ENCODE results near the gene ACAT1. TPM values are rescaled to one million over a fixed set of nuclear protein-coding genes. Genes with fewer than 3 reads are reported as not detected.

ACAT1 gene
- total RNA-seq, 1 donor from 2014 or later, result 52.6 TPM

DNA sequence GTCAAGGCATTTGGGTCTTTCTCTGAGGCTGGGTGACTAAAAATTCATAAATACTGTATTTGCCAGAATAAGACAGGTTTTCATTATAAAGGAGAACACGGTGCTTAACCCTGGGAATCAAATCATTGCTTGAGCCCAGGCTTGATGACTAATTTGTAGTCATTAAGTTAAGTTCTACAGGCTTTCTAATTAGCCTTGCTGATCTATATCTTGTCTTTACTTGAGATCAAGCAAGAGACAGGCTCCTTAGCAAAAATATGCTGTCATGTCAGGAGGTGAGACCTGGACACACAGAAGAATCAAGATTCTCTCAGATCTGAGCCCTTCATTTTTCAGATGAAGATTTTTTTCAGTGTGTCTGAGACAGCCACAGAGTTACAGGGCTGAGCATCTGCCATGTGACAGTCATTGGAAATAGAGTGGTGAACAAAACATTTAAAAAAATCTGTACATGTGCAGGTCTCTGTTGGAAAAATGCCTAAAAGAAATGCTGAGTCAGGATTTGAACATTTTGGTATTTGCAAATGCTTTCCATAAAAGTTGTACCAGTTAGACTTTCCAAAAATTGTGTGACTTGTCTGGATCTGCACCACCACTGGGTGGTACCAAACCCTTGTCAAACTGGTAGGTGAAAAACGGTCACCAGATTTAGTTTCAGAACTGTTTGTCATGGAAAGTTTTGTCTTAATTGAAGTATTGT is 14.6 kb downstream of the ACAT1 start:
- Mint-ChIP-seq H3K27ac (no peak overlapping the region), H3K27me3 (no peaks in the 10 kb centered on the region), H3K4me1 (ENCODE audit: unreplicated experiment) (no peaks in the 10 kb centered on the region), H3K4me3 (no peak overlapping the region), H3K36me3 (peaks cover 20% of the 10 kb centered on the region), H3K9me3 (no peaks in the 10 kb centered on the region)
- no peak for DNase-seq (ENCODE audit: extremely low spot score, unreplicated experiment)
- TF ChIP-seq, protein P1, sequence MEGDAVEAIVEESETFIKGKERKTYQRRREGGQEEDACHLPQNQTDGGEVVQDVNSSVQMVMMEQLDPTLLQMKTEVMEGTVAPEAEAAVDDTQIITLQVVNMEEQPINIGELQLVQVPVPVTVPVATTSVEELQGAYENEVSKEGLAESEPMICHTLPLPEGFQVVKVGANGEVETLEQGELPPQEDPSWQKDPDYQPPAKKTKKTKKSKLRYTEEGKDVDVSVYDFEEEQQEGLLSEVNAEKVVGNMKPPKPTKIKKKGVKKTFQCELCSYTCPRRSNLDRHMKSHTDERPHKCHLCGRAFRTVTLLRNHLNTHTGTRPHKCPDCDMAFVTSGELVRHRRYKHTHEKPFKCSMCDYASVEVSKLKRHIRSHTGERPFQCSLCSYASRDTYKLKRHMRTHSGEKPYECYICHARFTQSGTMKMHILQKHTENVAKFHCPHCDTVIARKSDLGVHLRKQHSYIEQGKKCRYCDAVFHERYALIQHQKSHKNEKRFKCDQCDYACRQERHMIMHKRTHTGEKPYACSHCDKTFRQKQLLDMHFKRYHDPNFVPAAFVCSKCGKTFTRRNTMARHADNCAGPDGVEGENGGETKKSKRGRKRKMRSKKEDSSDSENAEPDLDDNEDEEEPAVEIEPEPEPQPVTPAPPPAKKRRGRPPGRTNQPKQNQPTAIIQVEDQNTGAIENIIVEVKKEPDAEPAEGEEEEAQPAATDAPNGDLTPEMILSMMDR (conservative IDR thresholded peaks at IDR 0.05), result peak; percentile 42

DNA sequence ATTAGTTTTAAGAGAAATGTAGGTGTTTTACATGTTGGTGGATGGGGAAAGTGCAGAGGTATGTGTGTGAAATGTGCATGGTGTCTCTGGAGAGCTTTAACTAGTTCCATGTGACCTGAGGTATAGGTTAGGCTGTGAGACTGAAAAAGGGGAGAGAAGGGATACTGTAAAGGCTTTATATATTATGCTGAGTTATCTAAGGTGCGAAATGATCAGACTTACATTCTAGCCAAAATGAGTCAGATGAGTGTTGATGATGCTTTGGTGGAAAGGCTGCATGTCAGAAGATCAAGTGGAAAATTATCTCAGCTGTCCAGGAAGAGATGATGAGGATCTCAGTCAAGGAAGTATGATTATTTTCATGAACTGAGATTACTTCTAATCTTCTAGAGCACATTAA is 15.8 kb downstream of the ACAT1 start:
- Mint-ChIP-seq H3K36me3 (peaks cover 18% of the 10 kb centered on the region), H3K27me3 (no peaks in the 10 kb centered on the region), H3K27ac (no peak overlapping the region), H3K4me1 (ENCODE audit: unreplicated experiment) (no peaks in the 10 kb centered on the region), H3K9me3 (no peaks in the 10 kb centered on the region), H3K4me3 (no peak overlapping the region)
- no peak for DNase-seq (ENCODE audit: extremely low spot score, unreplicated experiment)
- TF ChIP-seq, protein P1 (conservative IDR thresholded peaks at IDR 0.05), result no peak

DNA sequence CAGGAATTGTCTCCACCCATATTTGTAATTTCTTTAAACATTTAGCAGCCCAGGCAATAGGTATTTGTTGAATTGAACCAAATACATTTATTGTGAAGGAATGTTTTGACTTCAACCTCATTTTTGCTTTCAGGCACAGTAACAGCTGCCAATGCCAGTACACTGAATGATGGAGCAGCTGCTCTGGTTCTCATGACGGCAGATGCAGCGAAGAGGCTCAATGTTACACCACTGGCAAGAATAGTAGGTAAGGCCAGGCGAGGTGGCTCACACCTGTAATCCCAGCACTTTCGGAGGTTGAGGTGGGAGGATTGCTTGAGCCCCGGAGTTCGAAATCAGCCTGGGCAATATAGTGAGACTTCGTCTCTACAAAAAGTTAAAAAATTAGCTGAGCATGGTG is 20.9 kb downstream of the ACAT1 start:
- H3K27ac Mint-ChIP-seq, result no peak overlapping the region
- TF ChIP-seq, protein P1 (conservative IDR thresholded peaks at IDR 0.05), result no peak
- peaks cover 36% of the 10 kb centered on the region for H3K36me3 Mint-ChIP-seq
- H3K27me3 Mint-ChIP-seq, result no peaks in the 10 kb centered on the region
- no peaks in the 10 kb centered on the region for H3K9me3 Mint-ChIP-seq
- no peak for DNase-seq (ENCODE audit: extremely low spot score, unreplicated experiment)
- H3K4me1 Mint-ChIP-seq (ENCODE audit: unreplicated experiment), result no peaks in the 10 kb centered on the region
- H3K4me3 Mint-ChIP-seq, result no peak overlapping the region

DNA sequence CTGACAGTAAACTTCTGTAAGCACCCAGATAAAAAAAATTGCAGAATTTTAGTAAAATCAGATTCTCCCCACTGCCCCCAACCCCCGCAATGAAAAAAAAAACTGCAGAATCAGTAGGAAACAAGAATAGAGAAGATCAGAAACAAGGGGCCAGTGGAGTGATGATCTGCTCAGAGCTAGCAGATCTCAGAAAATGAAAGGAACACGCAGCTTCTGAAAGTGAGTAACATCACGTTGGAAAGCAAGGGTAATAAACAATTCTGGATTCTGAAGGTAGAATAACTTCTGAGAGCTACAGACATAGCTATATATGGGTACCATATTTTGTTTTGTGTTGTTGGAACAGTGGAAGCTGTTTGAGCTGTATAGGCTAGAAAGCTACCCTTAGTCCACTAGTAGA is 23.2 kb downstream of the ACAT1 start:
- Mint-ChIP-seq H3K27me3 (no peaks in the 10 kb centered on the region), H3K36me3 (peaks cover 43% of the 10 kb centered on the region), H3K4me3 (no peak overlapping the region), H3K4me1 (ENCODE audit: unreplicated experiment) (no peaks in the 10 kb centered on the region), H3K9me3 (no peaks in the 10 kb centered on the region), H3K27ac (no peak overlapping the region)
- TF ChIP-seq, protein P1 (conservative IDR thresholded peaks at IDR 0.05), result no peak
- no peak for DNase-seq (ENCODE audit: extremely low spot score, unreplicated experiment)

DNA sequence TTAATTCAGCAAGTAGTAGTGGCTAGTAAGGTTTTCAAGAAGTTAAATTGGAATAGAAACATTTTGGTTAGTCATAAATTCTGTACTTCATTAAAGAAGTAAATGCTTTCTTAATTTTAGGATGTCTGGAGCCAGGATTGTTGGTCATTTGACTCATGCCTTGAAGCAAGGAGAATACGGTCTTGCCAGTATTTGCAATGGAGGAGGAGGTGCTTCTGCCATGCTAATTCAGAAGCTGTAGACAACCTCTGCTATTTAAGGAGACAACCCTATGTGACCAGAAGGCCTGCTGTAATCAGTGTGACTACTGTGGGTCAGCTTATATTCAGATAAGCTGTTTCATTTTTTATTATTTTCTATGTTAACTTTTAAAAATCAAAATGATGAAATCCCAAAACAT is 25.8 kb downstream of the ACAT1 start:
- TF ChIP-seq, protein P1 (conservative IDR thresholded peaks at IDR 0.05), result no peak
- Mint-ChIP-seq H3K4me3 (no peak overlapping the region), H3K36me3 (peaks cover 48% of the 10 kb centered on the region), H3K27ac (no peak overlapping the region), H3K9me3 (no peaks in the 10 kb centered on the region), H3K27me3 (no peaks in the 10 kb centered on the region), H3K4me1 (ENCODE audit: unreplicated experiment) (no peaks in the 10 kb centered on the region)
- no peak for DNase-seq (ENCODE audit: extremely low spot score, unreplicated experiment)

Data from type B pancreatic cell (in vitro differentiated cells).